Retinal pigment epithelial cell (primary cell): ENCODE measurements around the gene CEP131.

Experiments used
- DNase-seq: peaks from one replicate; pipeline ENCODE4 v3.0.0-alpha.2; 2010; ENCODE audit warnings: low read depth
- H3K4me3 ChIP-seq: 2 replicates; pipeline ENCODE4 v1.5.1; 2011; ENCODE audit warnings: mild to moderate bottlenecking, low read length, control low read depth, moderate library complexity
- TF ChIP-seq, protein P1 (sequence below): conservative IDR thresholded peaks from 2 replicates; pipeline ENCODE4 v1.5.1; 2011; ENCODE audit warnings: low read depth, low read length, control low read depth, inconsistent platforms

CEP131 gene

DNA sequence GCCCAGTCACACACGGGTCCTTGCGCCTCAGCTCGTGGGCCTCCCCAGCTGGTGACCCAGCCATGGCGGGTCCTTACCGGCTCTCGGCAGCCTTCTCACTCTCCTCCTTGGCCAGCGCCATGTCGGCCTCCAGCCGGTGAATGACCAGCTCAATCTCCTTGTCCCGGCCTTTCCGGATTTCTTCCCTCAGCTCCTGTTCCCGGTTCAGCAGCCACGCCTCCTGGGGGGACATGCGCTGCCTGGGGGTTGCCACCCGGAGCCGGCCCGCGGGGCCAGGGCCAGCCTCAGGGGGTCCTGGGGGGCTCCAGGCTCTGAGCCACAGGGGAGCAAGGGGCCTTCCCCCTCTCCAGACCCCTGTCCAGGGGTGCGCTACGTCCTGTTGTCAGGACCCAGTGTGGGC, 31.6 kb downstream of the CEP131 start:
- H3K4me3 ChIP-seq, result no peak overlapping the region
- TF ChIP-seq, protein P1, sequence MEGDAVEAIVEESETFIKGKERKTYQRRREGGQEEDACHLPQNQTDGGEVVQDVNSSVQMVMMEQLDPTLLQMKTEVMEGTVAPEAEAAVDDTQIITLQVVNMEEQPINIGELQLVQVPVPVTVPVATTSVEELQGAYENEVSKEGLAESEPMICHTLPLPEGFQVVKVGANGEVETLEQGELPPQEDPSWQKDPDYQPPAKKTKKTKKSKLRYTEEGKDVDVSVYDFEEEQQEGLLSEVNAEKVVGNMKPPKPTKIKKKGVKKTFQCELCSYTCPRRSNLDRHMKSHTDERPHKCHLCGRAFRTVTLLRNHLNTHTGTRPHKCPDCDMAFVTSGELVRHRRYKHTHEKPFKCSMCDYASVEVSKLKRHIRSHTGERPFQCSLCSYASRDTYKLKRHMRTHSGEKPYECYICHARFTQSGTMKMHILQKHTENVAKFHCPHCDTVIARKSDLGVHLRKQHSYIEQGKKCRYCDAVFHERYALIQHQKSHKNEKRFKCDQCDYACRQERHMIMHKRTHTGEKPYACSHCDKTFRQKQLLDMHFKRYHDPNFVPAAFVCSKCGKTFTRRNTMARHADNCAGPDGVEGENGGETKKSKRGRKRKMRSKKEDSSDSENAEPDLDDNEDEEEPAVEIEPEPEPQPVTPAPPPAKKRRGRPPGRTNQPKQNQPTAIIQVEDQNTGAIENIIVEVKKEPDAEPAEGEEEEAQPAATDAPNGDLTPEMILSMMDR, result no peak
- DNase-seq, result no peak

DNA sequence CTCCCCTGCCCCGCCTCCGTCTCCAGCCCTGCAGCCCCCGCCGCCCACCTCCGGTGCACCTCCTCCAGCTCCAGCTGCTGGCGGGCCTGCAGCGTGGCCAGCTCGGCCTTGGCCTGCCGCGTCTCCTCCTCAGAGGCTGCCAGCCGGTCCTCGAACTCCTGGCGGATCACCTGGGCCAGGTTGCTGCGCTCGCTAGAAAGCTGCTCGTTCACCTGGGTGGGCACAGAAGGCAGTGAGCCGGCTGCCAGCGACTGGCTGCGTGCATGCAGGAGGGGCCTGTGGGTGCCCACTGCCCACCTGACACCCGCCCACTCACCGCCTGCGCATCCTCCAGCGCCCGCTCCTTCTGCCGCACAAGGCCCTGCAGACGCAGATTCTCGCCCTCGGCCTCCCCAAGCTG, 32.2 kb downstream of the CEP131 start:
- DNase-seq, result no peak
- TF ChIP-seq, protein P1, result no peak
- no peak overlapping the region for H3K4me3 ChIP-seq

DNA sequence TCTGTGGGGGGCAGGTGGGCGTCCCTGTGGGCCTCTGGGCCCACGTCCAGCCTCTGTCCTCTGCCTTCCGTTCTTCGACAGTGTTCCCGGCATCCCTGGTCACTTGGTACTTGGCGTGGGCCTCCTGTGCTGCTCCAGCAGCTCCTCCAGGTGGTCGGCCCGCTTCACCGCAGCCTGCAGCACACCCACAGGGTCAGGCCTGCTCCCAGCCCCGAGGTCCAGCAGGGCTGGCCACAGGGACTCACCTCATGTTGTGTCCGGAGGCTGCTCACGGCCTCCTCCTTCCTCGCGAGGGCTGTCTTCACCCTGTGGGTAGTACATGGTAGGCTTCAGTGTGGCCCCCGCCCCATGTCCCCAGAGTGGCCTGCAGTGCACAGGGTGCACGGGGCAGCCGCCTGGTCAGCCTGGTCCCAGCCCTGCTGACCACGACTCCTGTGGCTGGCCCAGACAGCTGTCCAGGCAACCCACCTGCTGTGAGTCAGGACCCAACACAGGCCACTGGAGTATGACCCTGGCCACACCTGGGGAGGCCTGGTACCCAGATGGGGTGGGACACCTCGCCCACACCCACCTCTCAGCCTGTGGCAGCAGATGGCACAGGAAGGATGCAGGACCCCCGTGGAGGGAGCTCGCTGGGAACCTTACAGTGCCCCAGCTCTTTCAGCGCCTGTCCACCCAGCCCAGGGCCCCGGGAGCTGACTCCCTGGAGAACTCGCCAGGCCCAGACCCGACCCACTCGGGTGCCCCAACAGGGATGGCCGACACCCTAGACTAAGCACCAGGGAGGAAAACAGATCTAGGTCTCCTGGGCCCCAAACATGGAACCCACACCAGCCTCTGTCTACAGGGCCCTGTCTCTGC, 32.9 kb downstream of the CEP131 start:
- DNase-seq, result no peak
- TF ChIP-seq, protein P1, result peak; percentile 47
- H3K4me3 ChIP-seq, result no peak overlapping the region

DNA sequence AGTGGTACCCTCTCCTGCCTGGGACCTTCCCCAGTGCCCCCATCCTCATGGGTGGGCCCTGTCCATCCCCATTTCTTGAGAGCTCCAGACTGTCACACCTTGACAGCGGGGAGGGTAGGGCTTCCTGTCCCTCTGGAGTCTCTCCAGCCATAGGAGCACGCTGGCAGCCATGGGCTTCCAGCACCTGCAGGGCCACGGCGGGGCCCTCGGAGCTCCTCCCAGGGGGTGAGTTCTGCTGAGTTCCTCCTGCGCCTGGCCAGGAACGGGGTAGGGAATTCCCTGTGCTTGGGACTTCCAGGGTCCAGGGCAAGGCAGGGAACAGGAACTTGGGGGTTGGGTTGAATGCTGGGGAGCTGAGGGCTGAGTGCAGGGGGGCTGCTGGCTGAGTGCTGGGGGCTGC, 33.7 kb downstream of the CEP131 start:
- TF ChIP-seq, protein P1, result no peak
- no peak overlapping the region for H3K4me3 ChIP-seq
- no peak for DNase-seq

DNA sequence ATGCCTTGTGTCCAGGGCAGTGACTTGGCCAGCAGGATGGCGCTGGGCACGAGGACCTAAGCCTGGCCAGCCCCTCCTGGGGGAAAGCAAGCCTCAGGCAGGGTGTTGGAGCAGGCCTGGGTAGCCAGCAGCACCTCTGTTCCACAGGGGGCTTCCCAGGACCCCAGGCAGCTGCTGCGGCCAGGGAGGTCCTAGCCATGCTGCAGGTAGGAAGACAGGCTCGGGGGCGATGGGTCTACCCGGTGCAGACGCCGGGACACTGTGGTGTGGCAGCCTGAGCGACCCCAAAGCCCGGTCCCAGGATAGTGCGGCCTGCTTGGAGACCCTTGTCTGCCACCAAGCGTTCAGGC, 34.3 kb downstream of the CEP131 start:
- no peak for DNase-seq
- H3K4me3 ChIP-seq, result no peak overlapping the region
- TF ChIP-seq, protein P1, result no peak

DNA sequence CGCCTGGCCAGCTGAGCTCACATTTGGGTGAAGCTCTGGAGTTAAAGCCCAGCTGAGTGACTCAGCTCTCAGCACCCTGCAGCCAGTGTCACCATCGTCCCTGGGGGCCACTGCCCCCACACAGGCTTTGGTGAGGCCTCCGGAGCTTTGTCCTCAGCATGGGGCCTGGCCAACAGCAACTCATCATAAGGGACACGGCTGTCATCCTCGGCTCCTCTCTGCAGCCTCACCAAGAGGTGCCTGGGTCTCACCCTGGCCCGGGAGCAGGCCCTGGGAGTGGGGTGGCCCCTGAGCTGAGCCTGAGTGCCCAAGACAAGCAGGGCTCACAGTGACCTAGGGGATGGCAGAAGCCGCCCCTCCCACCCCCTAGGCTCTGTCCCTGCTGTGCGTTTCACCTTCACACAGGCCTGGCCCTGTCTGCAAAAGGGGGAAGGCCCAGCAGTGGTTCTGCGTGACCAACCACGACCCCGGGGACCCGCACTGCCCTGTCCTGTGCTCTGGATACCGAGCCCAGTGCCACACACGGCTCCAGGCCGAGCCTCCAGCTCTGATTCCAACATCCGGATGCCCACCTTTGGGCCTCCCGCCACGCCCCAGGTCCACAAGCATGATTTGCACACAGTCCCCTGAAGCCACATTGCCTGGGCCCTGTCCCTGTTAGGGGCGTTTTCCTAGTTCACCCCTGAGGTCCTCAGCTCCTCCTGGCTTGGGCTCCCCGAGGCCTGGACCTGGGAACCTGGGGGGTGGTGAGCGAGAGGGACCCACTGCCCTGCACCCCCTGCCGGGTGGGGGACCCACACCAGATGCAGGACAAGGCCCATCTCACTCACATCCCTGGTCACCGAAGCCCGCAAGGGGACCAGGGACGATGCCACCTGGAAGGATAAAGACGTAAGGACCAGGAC, 34.9 kb downstream of the CEP131 start:
- no peak for DNase-seq
- TF ChIP-seq, protein P1, result no peak
- no peak overlapping the region for H3K4me3 ChIP-seq
